RWPE1 (cell line): ENCODE data around the gene RBMS3.
"Not testable (repeated sequence)": the region's sequence is repeated elsewhere in the genome, so short reads cannot be mapped to it uniquely, and the experiment has no call there.

Experiments
- CTCF ChIA-PET: fragments of 350-600 bp; sonication (Branson Sonifier 250); formaldehyde crosslinking; extraction: SDS; loops from one replicate; lab custom pipeline; 2021; lab: Yijun Ruan, JAX
- POLR2A ChIA-PET: fragments of 400-600 bp; formaldehyde crosslinking; extraction: SDS; loops from one replicate; lab custom pipeline; 2020; ENCODE audit warnings: antibody characterized with exemption; ENCODE audit not compliant: low non-redundant PET; lab: Yijun Ruan, JAX
- DNase-seq: peaks from one replicate; pipeline ENCODE4 v3.0.0; 2012; ENCODE audit warnings: low spot score
- H3K27ac ChIP-seq: fragments of 450-650 bp; 2 replicates; pipeline ENCODE4 v1.5.1; 2017
- CTCF ChIP-seq: fragments of 450-650 bp; conservative IDR thresholded peaks from 2 replicates; pipeline ENCODE4 v1.5.1; 2017; ENCODE audit warnings: low read depth, mild to moderate bottlenecking

RBMS3 gene

GRCh38 chr3:29520764-29521163 is 239.9 kb downstream of the RBMS3 start:
- POLR2A ChIA-PET: no interaction called here
- DNase-seq: no peak
- no peak overlapping the region for H3K27ac ChIP-seq
- CTCF ChIA-PET: interaction anchor here (0.7 kb wide), 1 partner anchor 94 kb away, joined by 3 read pairs; no protein-coding TSS in a partner anchor
- TF ChIP-seq CTCF: no peak

GRCh38 chr3:29521293-29521692 is 240.4 kb downstream of the RBMS3 start:
- TF ChIP-seq CTCF: no peak
- CTCF ChIA-PET: interaction anchor here (0.7 kb wide), 1 partner anchor 94 kb away, joined by 3 read pairs; no protein-coding TSS in a partner anchor
- POLR2A ChIA-PET: no interaction called here
- DNase-seq: no peak
- no peak overlapping the region for H3K27ac ChIP-seq

- ChIA-PET POLR2A (no interaction called here), CTCF (no interaction called here)
- no peak for TF ChIP-seq CTCF
- no peak for DNase-seq
- H3K27ac ChIP-seq: no peak overlapping the region
Measured at GRCh38 chr3:29521751-29522150, 240.9 kb downstream of the RBMS3 start.

GRCh38 chr3:29524433-29524832 is 243.6 kb downstream of the RBMS3 start:
- POLR2A ChIA-PET, DNase-seq, H3K27ac ChIP-seq: not testable (repeated sequence)
- CTCF ChIA-PET: interaction anchor here (0.5 to 0.7 kb wide), 2 partner anchors 241 to 467 kb away, joined by 3 to 4 read pairs; no protein-coding TSS in a partner anchor

GRCh38 chr3:29525254-29525881 is 244.5 kb downstream of the RBMS3 start:
- ChIA-PET CTCF (no interaction called here), POLR2A (no interaction called here)
- DNase-seq: no peak
- TF ChIP-seq CTCF: no peak
- no peak overlapping the region for H3K27ac ChIP-seq

GRCh38 chr3:29527246-29527645 is 246.4 kb downstream of the RBMS3 start:
- ChIA-PET POLR2A (no interaction called here), CTCF (no interaction called here)
- no peak for DNase-seq

More at GRCh38 chr3:29527246-29527645, 246.4 kb downstream of the RBMS3 start:
- H3K27ac ChIP-seq: no peak overlapping the region
- TF ChIP-seq CTCF: no peak
